Stimulated activated CD4-positive, alpha-beta T cell treated with anti-CD3 and anti-CD28 coated beads, Interleukin-1b, Interleukin-23, amount 100 ng/mL, for 4 hours (primary cell): ENCODE results near the gene CHKB.
"Not testable (repeated sequence)": the region's sequence is repeated elsewhere in the genome, so short reads cannot be mapped to it uniquely, and the experiment has no call there.

Experiments used
- DNase-seq, 2 donors: peaks; one replicate each; pipeline ENCODE4 v3.0.0-alpha.2; 2020; ENCODE audit warnings: low read depth in 2 of 2

The CHKB gene

DNA sequence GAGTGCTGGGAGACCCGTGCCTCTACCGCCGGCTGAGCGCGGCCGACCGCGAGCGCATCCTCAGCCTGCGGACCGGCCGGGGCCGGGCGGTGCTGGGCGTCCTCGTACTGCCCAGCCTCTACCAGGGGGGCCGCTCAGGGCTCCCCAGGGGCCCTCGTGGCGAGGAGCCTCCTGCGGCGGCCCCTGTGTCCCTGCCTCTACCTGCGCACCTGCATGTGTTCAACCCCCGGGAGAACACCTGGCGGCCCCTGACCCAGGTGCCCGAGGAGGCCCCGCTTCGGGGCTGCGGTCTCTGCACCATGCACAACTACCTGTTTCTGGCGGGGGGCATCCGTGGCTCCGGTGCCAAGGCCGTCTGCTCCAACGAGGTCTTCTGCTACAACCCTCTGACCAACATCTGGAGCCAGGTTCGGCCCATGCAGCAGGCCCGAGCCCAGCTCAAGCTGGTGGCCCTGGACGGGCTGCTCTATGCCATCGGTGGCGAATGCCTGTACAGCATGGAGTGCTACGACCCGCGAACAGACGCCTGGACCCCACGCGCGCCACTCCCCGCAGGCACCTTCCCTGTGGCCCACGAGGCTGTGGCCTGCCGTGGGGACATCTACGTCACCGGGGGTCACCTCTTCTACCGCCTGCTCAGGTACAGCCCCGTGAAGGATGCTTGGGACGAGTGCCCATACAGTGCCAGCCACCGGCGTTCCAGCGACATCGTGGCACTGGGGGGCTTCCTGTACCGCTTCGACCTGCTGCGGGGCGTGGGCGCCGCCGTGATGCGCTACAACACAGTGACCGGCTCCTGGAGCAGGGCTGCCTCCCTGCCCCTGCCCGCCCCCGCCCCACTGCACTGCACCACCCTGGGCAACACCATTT lies 33.5 kb downstream of the CHKB start:
- no peak for DNase-seq

DNA sequence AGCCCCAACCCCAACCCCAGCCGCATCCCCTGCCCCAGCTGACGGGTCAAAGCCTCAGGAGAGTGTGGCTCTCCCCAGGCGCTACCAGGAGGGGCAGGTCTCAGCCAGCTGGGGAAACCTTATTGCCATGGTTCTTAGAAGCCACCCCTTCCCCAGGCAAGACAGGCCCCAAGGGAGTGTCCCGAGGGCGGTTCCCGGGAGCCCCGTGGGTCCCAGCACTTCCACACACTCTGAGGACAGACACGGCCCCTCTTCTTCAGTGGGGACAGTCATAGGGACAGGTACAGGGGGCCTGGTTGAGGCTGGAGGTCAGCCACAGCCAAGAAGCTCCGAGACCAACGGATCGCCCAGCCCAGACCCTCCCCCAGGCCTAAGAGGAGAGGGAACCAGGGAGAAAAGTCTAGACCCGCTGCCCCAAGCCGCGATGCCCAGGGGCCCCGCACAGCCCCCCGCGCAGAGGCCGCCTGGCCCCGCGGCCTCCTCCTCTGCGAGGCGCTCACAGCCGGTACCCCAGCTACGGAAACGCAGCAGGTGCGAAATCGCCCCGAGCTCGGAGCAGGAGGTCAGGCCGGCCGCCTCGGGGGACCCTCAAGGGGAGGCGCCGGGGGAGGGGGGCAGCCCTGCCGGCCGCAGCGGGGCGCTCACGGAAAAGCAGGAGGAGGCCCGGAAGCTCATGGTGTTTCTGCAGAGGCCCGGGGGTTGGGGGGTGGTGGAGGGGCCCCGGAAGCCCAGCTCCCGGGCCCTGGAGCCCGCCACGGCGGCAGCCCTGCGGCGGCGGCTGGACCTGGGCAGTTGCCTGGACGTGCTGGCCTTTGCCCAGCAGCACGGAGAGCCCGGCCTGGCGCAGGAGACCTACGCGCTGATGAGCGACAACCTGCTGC lies 34.4 kb downstream of the CHKB start:
- DNase-seq, result no peak

- no peak for DNase-seq
Measured at GRCh38 chr22:50547263-50547985, 35.2 kb downstream of the CHKB start.

GRCh38 chr22:50546326-50547262 lies 36.1 kb downstream of the CHKB start:
- no peak for DNase-seq

DNA sequence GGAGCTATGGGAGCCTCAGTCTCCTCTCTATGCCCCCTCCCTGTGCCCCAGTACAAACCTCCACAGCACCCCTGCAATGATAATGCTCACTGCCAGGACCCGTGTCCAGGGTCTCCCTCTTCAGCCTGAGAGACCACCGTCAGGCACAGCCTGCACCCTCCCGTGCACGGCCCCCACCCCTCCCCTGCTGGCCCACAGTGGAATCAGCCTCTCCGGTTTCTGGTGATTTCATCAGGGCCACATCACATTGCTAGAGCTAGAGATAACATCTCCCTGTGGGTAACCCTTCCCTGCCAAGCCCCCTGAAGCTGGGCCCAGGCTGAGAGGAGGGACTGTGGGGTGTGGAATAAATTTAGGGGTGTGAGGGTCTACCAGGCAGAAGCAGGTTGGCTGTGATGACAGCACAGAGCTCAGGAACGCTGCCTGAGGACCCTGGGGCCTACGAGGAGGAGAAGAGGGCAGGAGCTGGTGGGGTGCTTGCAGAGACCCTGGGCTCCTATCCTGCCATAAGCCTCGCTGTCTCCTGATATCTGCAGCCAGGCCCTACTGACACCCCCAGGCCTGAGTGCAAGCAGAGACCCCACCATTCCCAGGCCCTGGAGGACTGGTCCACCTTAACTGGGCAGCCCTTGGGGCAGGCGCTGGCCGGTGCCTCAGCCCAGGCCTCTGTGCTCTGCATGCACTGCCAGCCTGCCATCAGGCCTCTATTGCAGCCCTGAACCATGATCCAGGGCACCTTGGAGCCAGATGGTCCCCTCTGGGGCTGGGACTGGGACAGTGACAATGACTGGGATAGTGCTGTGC lies 36.9 kb downstream of the CHKB start, which contains the start of gene KLHDC7B:
Gene KLHDC7B, plus strand, starts transcription at position 378 of the 804 bp plus-strand sequence. Its CDS starts 345 bp downstream, at position 723.
- no peak for DNase-seq

DNA sequence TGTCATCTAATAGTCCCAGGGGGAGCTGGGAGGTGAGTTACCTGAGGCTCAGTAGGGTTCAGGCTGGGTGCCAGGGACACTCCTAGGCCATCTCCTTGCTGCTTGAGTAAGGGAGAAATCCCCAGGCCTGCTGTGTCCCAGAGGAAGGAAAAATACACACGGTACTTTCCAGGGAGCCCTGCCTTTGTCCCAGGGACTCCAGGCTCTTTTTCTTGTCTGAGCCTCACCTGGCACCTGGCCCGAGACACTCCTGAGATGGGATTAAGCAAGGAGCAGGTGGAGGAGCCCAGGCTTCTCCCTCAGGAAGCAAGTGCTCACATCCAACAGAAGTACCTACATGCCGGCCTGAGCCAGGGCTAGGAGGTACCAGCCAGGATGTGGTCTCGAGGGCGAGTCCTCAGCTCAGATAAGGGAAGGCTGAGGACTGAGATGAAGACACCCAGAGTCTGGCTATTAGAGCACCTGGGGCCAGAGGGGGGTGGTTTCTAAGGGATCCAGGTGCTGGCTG lies 37.8 kb downstream of the CHKB start:
- DNase-seq, result no peak

- DNase-seq, result peak; percentile 78 to 79
Measured at GRCh38 chr22:50544078-50544745, 38.4 kb downstream of the CHKB start.

GRCh38 chr22:50542416-50542927 lies 40.2 kb downstream of the CHKB start:
- DNase-seq, result no peak

DNA sequence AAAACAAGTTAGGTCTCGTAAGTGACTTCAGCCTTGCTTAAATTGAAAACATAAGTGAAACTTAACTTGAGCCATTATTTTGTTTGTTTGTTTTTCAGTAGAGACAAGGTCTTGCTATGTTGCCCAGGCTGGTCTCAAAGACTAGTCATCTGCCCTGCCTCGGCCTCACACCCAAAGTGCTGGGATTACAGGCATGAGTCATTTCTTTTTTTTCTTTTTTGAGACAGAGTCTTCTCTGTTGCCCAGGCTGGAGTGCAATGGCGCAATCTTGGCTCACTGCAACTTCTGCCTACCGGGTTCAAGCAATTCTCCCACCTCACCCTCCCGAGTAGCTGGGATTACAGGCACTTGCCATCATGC lies 41.0 kb downstream of the CHKB start:
- DNase-seq, result not testable (repeated sequence)

- no peak for DNase-seq
Measured at GRCh38 chr22:50540381-50540780, 42.3 kb downstream of the CHKB start.

- no peak for DNase-seq
Measured at GRCh38 chr22:50537765-50538164, 44.9 kb downstream of the CHKB start.

GRCh38 chr22:50536226-50536625 lies 46.4 kb downstream of the CHKB start:
- DNase-seq, result no peak

GRCh38 chr22:50535113-50535512 lies 47.5 kb downstream of the CHKB start:
- DNase-seq, result no peak

DNA sequence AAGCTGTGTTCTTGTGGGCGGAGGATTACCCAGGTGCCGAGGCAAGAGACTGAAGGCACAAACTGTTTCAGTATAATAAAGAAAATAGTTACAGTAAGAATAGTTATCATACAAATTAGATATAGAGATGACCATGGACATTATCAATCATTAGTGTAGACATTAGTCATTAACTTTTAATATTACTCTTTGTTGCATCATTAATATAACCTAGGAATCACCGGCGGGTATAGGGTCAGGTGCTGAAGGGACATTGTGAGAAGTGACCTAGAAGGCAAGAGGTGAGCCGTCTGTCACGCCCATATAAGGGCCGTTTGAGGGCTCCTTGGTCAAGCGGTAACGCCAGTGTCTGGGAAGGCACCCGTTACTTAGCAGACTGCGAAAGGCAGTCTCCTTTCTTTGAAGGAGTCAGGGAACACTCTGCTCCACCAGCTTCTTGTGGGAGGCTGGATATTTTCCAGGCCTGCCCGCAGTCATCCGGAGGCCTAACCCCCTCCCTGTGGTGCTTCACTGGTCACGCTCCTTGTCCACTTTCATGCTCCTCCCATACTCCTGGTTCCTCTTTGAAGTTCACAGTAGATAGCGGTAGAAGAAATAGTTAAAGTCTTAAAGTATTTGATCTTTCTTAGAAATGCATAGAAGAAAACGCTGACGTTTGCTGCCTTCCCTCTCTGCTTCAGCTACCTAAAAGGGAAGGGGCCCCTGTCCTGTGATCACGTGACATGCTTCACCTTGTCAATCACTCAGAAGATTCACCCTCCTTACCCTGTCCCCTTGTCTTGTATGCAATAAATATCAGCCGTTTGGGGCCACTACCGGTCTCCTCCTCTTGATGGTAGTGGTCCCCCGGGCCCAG lies 48.6 kb downstream of the CHKB start:
- not testable (repeated sequence) for DNase-seq

- no peak for DNase-seq
Measured at GRCh38 chr22:50532824-50533796, 49.5 kb downstream of the CHKB start.

DNA sequence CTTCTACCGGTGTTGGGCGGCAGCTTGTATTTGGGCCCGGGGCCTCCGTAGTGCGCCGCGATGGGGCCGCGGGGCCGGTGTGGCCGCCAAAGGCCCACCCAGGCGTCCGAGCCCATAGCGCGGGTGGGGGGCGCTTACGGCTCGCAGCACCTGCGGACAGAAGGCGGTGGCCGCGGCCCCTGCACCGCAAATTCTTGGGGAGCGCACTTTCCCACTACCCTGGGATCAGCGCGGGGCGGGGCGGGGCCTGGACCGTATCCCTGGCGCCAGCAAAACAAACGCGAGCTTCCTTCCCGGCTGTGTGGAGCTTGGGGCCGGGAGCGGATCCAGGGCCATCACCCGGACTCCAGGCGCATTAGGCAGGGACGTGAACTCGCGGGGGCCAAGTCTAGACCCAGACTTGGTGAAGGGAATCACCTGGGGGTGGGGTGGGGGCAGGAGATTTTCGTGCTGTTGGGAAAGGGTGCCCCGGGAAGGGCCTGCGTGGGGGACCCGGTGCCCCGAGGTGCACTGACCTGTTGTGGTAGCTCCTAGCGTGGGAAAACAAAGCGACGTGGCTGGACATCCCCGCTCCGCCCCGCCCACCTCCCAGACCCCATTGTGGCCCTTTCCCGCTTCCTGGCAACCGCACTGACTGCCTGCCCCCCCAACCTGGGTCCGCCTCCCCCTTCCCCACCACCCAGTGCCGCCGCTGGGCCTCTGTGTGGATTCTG lies 50.5 kb downstream of the CHKB start:
- no peak for DNase-seq
